ENCODE results near the gene CYP2A6. TPM values are rescaled to one million over a fixed set of nuclear protein-coding genes. Genes with fewer than 3 reads are reported as not detected.
A peak's percentile ranks its signal among the peaks of the same experiment; 100 is the strongest.
"Not testable (repeated sequence)": the region's sequence is repeated elsewhere in the genome, so short reads cannot be mapped to it uniquely, and the experiment has no call there.

Gene CYP2A6
- total RNA-seq, 1 experiment from 2014 or later = not detected

- H3K27me3 Mint-ChIP-seq (ENCODE audit: insufficient read depth, unreplicated experiment) = no peaks in the 10 kb centered on the region
- H3K4me3 ChIP-seq (ENCODE audit: low read depth, low read length) = no peak overlapping the region
- peaks cover 15% of the 10 kb centered on the region for H3K4me1 ChIP-seq
- ChIA-PET CTCF (interaction anchor here (0.6 kb wide), 2 partner anchors 34 to 119 kb away, joined by 3 to 6 read pairs; no protein-coding TSS in a partner anchor), POLR2A (no interaction called here)
- intact Hi-C loops (cut with micrococcal nuclease; ENCODE audit: unreplicated experiment) = no loop called here
- TF ChIP-seq, protein P1, sequence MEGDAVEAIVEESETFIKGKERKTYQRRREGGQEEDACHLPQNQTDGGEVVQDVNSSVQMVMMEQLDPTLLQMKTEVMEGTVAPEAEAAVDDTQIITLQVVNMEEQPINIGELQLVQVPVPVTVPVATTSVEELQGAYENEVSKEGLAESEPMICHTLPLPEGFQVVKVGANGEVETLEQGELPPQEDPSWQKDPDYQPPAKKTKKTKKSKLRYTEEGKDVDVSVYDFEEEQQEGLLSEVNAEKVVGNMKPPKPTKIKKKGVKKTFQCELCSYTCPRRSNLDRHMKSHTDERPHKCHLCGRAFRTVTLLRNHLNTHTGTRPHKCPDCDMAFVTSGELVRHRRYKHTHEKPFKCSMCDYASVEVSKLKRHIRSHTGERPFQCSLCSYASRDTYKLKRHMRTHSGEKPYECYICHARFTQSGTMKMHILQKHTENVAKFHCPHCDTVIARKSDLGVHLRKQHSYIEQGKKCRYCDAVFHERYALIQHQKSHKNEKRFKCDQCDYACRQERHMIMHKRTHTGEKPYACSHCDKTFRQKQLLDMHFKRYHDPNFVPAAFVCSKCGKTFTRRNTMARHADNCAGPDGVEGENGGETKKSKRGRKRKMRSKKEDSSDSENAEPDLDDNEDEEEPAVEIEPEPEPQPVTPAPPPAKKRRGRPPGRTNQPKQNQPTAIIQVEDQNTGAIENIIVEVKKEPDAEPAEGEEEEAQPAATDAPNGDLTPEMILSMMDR (IDR thresholded peaks at IDR 0.05; ENCODE audit: insufficient read depth in 1 of 2, low read depth in 1 of 2, low read length in 1 of 2, severe bottlenecking in 1 of 2, unreplicated experiment in 1 of 2) = peak in 1 of 2 experiments; percentile 26
- no peaks in the 10 kb centered on the region for H3K27me3 ChIP-seq (replicated peaks; ENCODE audit: control insufficient read depth, insufficient read depth, low read length)
- no TSS peak for BruUV-seq (replicated peaks)
- no peaks in the 10 kb centered on the region for H3K9me3 ChIP-seq
- no peaks in the 10 kb centered on the region for H3K9me3 Mint-ChIP-seq (ENCODE audit: unreplicated experiment)
- no peak overlapping the region for H3K27ac Mint-ChIP-seq (ENCODE audit: unreplicated experiment)
- H3K36me3 ChIP-seq (ENCODE audit: control insufficient read depth, insufficient read depth, low read length) = no peaks in the 10 kb centered on the region
- DNase-seq = no peak
- H3K4me3 Mint-ChIP-seq (ENCODE audit: unreplicated experiment) = no peak overlapping the region
- H3K4me1 Mint-ChIP-seq (ENCODE audit: low read depth, unreplicated experiment) = peaks cover 7% of the 10 kb centered on the region
- peaks cover 5% of the 10 kb centered on the region for H3K36me3 Mint-ChIP-seq (ENCODE audit: insufficient read depth, unreplicated experiment)
Measured at GRCh38 chr19:40862333-40862732, 12.1 kb upstream of the CYP2A6 start.

DNA sequence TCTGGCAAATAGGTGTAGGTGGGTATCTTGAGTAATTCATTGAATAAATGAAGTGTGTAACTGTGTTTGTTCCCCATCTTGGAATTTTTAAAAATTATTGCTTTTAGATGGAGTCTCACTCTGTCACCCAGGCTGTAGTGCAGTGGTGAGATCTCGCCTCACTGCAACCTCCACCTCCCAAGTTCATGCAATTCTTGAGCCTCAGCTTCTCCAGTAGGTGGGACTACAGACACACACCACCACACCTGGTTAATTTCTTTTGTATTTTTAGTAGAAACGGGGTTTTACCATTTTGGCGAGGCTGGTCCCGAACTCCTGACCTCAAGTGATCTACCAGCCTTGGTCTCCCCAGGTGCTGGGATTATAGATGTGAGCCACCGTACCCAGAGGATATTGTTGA lies 7.9 kb upstream of the CYP2A6 start:
- Histone ChIP-seq H3K27me3 (replicated peaks; ENCODE audit: control insufficient read depth, insufficient read depth, low read length) (no peaks in the 10 kb centered on the region), H3K4me1 (no peaks in the 10 kb centered on the region; the same call in 1 of the 2 replicates), H3K4me3 (ENCODE audit: low read depth, low read length) (no peak overlapping the region), H3K36me3 (ENCODE audit: control insufficient read depth, insufficient read depth, low read length) (no peaks in the 10 kb centered on the region), H3K9me3 (no peaks in the 10 kb centered on the region)
- ChIA-PET CTCF (no interaction called here), POLR2A (no interaction called here)
- Mint-ChIP-seq H3K9me3 (ENCODE audit: unreplicated experiment) (no peaks in the 10 kb centered on the region), H3K36me3 (ENCODE audit: insufficient read depth, unreplicated experiment) (no peaks in the 10 kb centered on the region), H3K4me1 (ENCODE audit: low read depth, unreplicated experiment) (peaks cover 6% of the 10 kb centered on the region), H3K27ac (ENCODE audit: unreplicated experiment) (no peak overlapping the region), H3K27me3 (ENCODE audit: insufficient read depth, unreplicated experiment) (no peaks in the 10 kb centered on the region), H3K4me3 (ENCODE audit: unreplicated experiment) (no peak overlapping the region)
- no TSS peak for BruUV-seq (replicated peaks)
- DNase-seq = no peak
- intact Hi-C loops (cut with micrococcal nuclease; ENCODE audit: unreplicated experiment) = no loop called here
- TF ChIP-seq, protein P1 (IDR thresholded peaks at IDR 0.05; ENCODE audit: insufficient read depth in 1 of 2, low read depth in 1 of 2, low read length in 1 of 2, severe bottlenecking in 1 of 2, unreplicated experiment in 1 of 2) = no peak

DNA sequence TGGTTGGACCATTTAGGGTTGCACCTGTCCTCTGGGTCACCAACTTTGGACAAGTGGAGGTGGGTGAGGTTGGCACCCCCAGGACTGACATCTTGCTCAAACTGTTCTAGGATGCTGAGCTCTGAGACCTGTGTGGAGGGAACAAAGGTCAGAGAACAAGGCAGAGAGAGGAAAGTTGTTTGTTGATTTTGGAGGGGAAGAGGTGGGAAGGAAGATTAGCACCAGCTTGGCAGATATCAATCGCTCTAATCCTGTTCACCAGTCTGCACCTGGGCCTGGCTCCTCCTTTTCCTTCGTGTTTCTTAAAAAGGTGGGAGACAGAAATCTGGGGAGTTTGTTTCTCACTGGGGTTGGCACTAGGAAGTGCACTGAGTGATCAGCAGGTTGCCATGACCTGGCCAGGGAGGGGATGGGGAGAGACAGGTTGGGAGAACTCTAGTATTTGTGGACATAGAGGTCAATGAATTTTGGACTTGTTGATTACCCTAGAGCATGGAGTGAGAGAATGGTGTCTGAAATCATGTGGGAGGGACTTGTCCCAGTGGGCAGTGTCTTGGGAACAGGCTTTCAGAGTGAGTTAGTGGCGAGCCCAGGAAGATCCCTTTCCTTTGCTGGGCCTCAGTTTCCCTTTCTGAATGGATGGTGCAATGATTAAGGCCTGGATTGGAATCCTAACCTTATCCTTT lies 2.4 kb upstream of the CYP2A6 start:
- H3K36me3 Mint-ChIP-seq (ENCODE audit: insufficient read depth, unreplicated experiment); CTCF ChIA-PET; DNase-seq; intact Hi-C loops (cut with micrococcal nuclease; ENCODE audit: unreplicated experiment); H3K9me3 ChIP-seq; H3K4me1 ChIP-seq; H3K27me3 Mint-ChIP-seq (ENCODE audit: insufficient read depth, unreplicated experiment); H3K9me3 Mint-ChIP-seq (ENCODE audit: unreplicated experiment); H3K4me3 Mint-ChIP-seq (ENCODE audit: unreplicated experiment); H3K27me3 ChIP-seq (replicated peaks; ENCODE audit: control insufficient read depth, insufficient read depth, low read length); H3K4me3 ChIP-seq (ENCODE audit: low read depth, low read length); H3K36me3 ChIP-seq (ENCODE audit: control insufficient read depth, insufficient read depth, low read length); POLR2A ChIA-PET; H3K27ac Mint-ChIP-seq (ENCODE audit: unreplicated experiment); BruUV-seq (replicated peaks): not testable (repeated sequence)
- peaks cover 12% of the 10 kb centered on the region for H3K4me1 Mint-ChIP-seq (ENCODE audit: low read depth, unreplicated experiment)

DNA sequence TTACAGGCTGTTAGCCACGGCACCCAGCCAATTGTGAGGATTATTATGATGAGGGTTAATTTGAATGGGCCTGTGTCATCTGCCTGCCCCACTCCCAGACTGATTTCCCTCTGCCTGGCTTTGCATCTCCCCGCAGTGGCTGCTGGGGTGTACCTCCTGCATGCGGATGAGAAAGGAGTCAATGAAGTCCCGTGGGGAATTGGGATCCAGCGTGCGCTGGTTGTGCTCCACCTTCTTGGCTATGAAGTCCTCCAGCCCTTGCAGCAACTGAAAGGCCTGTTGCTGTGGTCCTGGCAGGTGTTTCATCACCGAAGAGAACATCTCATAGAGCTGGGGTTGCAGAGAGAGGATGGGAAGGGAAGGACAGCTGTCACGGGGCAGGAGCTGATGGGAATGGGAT lies 3.5 kb downstream of the CYP2A6 start:
- H3K9me3 Mint-ChIP-seq (ENCODE audit: unreplicated experiment); H3K27me3 Mint-ChIP-seq (ENCODE audit: insufficient read depth, unreplicated experiment); CTCF ChIA-PET: not testable (repeated sequence)

GRCh38 chr19:40843653-40844052 lies 6.6 kb downstream of the CYP2A6 start:
- H3K27ac Mint-ChIP-seq (ENCODE audit: unreplicated experiment); H3K27me3 ChIP-seq (replicated peaks; ENCODE audit: control insufficient read depth, insufficient read depth, low read length); H3K4me1 Mint-ChIP-seq (ENCODE audit: low read depth, unreplicated experiment); DNase-seq; H3K27me3 Mint-ChIP-seq (ENCODE audit: insufficient read depth, unreplicated experiment); CTCF ChIA-PET; H3K4me3 Mint-ChIP-seq (ENCODE audit: unreplicated experiment); H3K4me3 ChIP-seq (ENCODE audit: low read depth, low read length); BruUV-seq (replicated peaks); H3K4me1 ChIP-seq; H3K36me3 Mint-ChIP-seq (ENCODE audit: insufficient read depth, unreplicated experiment); intact Hi-C loops (cut with micrococcal nuclease; ENCODE audit: unreplicated experiment); H3K9me3 ChIP-seq; H3K36me3 ChIP-seq (ENCODE audit: control insufficient read depth, insufficient read depth, low read length); POLR2A ChIA-PET: not testable (repeated sequence)
- peaks cover 12% of the 10 kb centered on the region for H3K9me3 Mint-ChIP-seq (ENCODE audit: unreplicated experiment)

More for the DNA sequence above, 3.5 kb downstream of the CYP2A6 start:
- H3K27me3 ChIP-seq (replicated peaks; ENCODE audit: control insufficient read depth, insufficient read depth, low read length); BruUV-seq (replicated peaks); POLR2A ChIA-PET; DNase-seq; H3K4me1 Mint-ChIP-seq (ENCODE audit: low read depth, unreplicated experiment); H3K27ac Mint-ChIP-seq (ENCODE audit: unreplicated experiment); H3K9me3 ChIP-seq; intact Hi-C loops (cut with micrococcal nuclease; ENCODE audit: unreplicated experiment); H3K36me3 ChIP-seq (ENCODE audit: control insufficient read depth, insufficient read depth, low read length); H3K36me3 Mint-ChIP-seq (ENCODE audit: insufficient read depth, unreplicated experiment); H3K4me1 ChIP-seq; H3K4me3 Mint-ChIP-seq (ENCODE audit: unreplicated experiment); H3K4me3 ChIP-seq (ENCODE audit: low read depth, low read length): not testable (repeated sequence)
